Suprapubic skin (tissue), 3 donors: ENCODE measurements around the gene EIF3K.

ENCODE experiments used
- CTCF ChIP-seq, 2 donors: fragments of 200-600 bp in 1 of 2; fragments of 450-650 bp in 1 of 2; sonication (generic) in 1 of 2; IDR thresholded peaks; one replicate each; pipeline ENCODE4 v1.5.1; 2016 to 2019; ENCODE audit warnings: antibody characterized with exemption in 2 of 2, mild to moderate bottlenecking in 1 of 2, moderate library complexity in 1 of 2
- EP300 ChIP-seq: sonication (generic); formaldehyde crosslinking; IDR thresholded peaks from one replicate; pipeline ENCODE4 v1.6.1; 2017; ENCODE audit warnings: antibody characterized with exemption

- no peak for TF ChIP-seq CTCF (IDR thresholded peaks at IDR 0.05)
- no peak for TF ChIP-seq EP300
These were observed 59.4 kb downstream of the EIF3K start for GRCh38 chr19:38678217-38678890.
